HCT116 (cell line): ENCODE results near the gene GABRR3. TPM values are rescaled to one million over a fixed set of nuclear protein-coding genes. Genes with fewer than 3 reads are reported as not detected.

ENCODE experiments used
- ATAC-seq: fragments of 200-7000 bp; cut with Tn5 transposase; 2 replicates; pipeline ENCODE4 v1.9.1; 2020; ENCODE audit warnings: mild to moderate bottlenecking, moderate library complexity
- BruUV-seq: library from RNA; stranded (reverse); fragments of 400-500 nt; replicated peaks from 2 replicates; lab custom pipeline; 2021; lab: Mats Ljungman, UMichigan
- CTCF ChIA-PET: fragments of 300-600 bp; sonication (Branson Sonifier 250); formaldehyde crosslinking; loops from one replicate; lab custom pipeline; 2021; ENCODE audit warnings: antibody characterized with exemption; lab: Charles Lee
- POLR2A ChIA-PET: fragments of 300-600, 350-600 bp; sonication (Branson Sonifier 250); formaldehyde crosslinking; loops from one replicate; lab custom pipeline; 2021; ENCODE audit warnings: antibody characterized with exemption; lab: Charles Lee
- RAD21 ChIA-PET, 2 experiments: fragments of 300-600 bp; sonication (Branson Sonifier 250); formaldehyde crosslinking; loops; one replicate each; lab custom pipeline; 2023; ENCODE audit warnings: low total read pairs in 2 of 2; ENCODE audit not compliant: uncharacterized antibody in 2 of 2, unreplicated experiment in 2 of 2, low non-redundant PET in 1 of 2; lab: Charles Lee
- DNase-seq: peaks from one replicate; pipeline ENCODE4 v3.0.0-alpha.2; 2010; ENCODE audit warnings: low read depth, low spot score
- H2AFZ ChIP-seq: fragments of 200-600 bp; shearing (Covaris generic), sonication (generic); 2 replicates; pipeline ENCODE4 v1.6.1; 2017; ENCODE audit warnings: low read depth, mixed run types, mixed read lengths, antibody characterized with exemption, low read length; ENCODE audit not compliant: poor library complexity, severe bottlenecking
- H3K27ac ChIP-seq: 2 replicates; pipeline ENCODE4 v1.5.1; 2012; ENCODE audit warnings: low read depth, low read length
- H3K27me3 ChIP-seq: fragments of 200-600 bp; sonication (generic); 2 replicates; pipeline ENCODE4 v1.6.1; 2016; ENCODE audit warnings: mixed run types, low read length, mixed read lengths; ENCODE audit not compliant: insufficient read depth
- H3K36me3 ChIP-seq, 2 experiments: fragments of 200-500 bp in 1 of 2; fragments of 200-600 bp in 1 of 2; sonication (Bioruptor generic) in 1 of 2; sonication (generic) in 1 of 2; 2 replicates each; pipeline versions ENCODE4 v1.5.1 to v1.6.1; 2014 to 2016; ENCODE audit warnings: low read length in 2 of 2, inconsistent platforms in 1 of 2, mixed read lengths in 1 of 2, mixed run types in 1 of 2; ENCODE audit not compliant: insufficient read depth in 2 of 2, control insufficient read depth in 1 of 2
- H3K4me1 ChIP-seq, 2 experiments: fragments of 200-600 bp in 1 of 2; sonication (generic) in 1 of 2; 2 replicates each; pipeline versions ENCODE4 v1.5.1 to v1.6.1; 2012 to 2017; ENCODE audit warnings: low read length in 2 of 2, inconsistent platforms in 1 of 2, mild to moderate bottlenecking in 1 of 2, mixed read lengths in 1 of 2, mixed run types in 1 of 2, moderate library complexity in 1 of 2; ENCODE audit not compliant: insufficient read depth in 2 of 2, control insufficient read depth in 1 of 2
- H3K4me2 ChIP-seq: fragments of 200-600 bp; sonication (generic); 2 replicates; pipeline ENCODE4 v1.6.1; 2017; ENCODE audit warnings: mixed run types, low read length, mixed read lengths
- H3K4me3 ChIP-seq, 2 experiments: fragments of 200-600 bp in 1 of 2; sonication (generic) in 1 of 2; replicated peaks in 1 of 2; 2 replicates each; pipeline ENCODE4 v1.5.1; 2011 to 2016; ENCODE audit warnings: low read length in 2 of 2, control low read depth in 1 of 2, low read depth in 1 of 2, mild to moderate bottlenecking in 1 of 2, mixed read lengths in 1 of 2, mixed run types in 1 of 2
- H3K79me2 ChIP-seq: fragments of 200-600 bp; sonication (generic); 2 replicates; pipeline ENCODE4 v1.6.1; 2017; ENCODE audit warnings: mild to moderate bottlenecking, mixed run types, low read length, moderate library complexity, mixed read lengths; ENCODE audit not compliant: insufficient read depth
- H3K9ac ChIP-seq: fragments of 200-600 bp; sonication (generic); 2 replicates; pipeline ENCODE4 v1.6.1; 2016; ENCODE audit warnings: low read length, mixed read lengths
- H3K9me2 ChIP-seq: fragments of 200-600 bp; sonication (generic), shearing (Covaris generic); 2 replicates; pipeline ENCODE4 v1.6.1; 2017; ENCODE audit warnings: mixed run types, mild to moderate bottlenecking, moderate library complexity; ENCODE audit not compliant: insufficient read depth
- H3K9me3 ChIP-seq, 2 experiments: fragments of 200-500 bp in 1 of 2; fragments of 200-600 bp in 1 of 2; sonication (Bioruptor generic) in 1 of 2; sonication (generic) in 1 of 2; 2 replicates each; pipeline ENCODE4 v1.6.1; 2014 to 2017; ENCODE audit warnings: low read length in 2 of 2, mixed read lengths in 2 of 2, inconsistent platforms in 1 of 2, low read depth in 1 of 2, mild to moderate bottlenecking in 1 of 2, mixed run types in 1 of 2, moderate library complexity in 1 of 2; ENCODE audit not compliant: control insufficient read depth in 1 of 2, insufficient read depth in 1 of 2
- H4K20me1 ChIP-seq: fragments of 200-600 bp; sonication (generic), shearing (Covaris generic); 2 replicates; pipeline ENCODE4 v1.6.1; 2017; ENCODE audit warnings: mixed run types, mild to moderate bottlenecking, moderate library complexity; ENCODE audit not compliant: insufficient read depth
- CEBPB ChIP-seq: IDR thresholded peaks from 2 replicates; pipeline ENCODE4 v1.6.1; 2012; ENCODE audit warnings: low read depth
- ELF1 ChIP-seq: IDR thresholded peaks from 2 replicates; pipeline ENCODE4 v1.6.1; 2012; ENCODE audit warnings: low read depth, borderline replicate concordance
- EZH2 ChIP-seq: fragments of 200-600 bp; sonication (generic); IDR thresholded peaks from 2 replicates; pipeline ENCODE4 v1.6.1; 2017; ENCODE audit warnings: antibody characterized with exemption, mixed run types
- EZH2phosphoT487 ChIP-seq: fragments of 200-600 bp; IDR thresholded peaks from 2 replicates; pipeline ENCODE4 v1.6.1; 2018; ENCODE audit warnings: antibody characterized with exemption, borderline replicate concordance
- FOSL1 ChIP-seq: IDR thresholded peaks from 2 replicates; pipeline ENCODE4 v1.6.1; 2012; ENCODE audit warnings: low read depth
- MAX ChIP-seq: IDR thresholded peaks from 2 replicates; pipeline ENCODE4 v1.6.1; 2012
- POLR2AphosphoS5 ChIP-seq: IDR thresholded peaks from 2 replicates; pipeline ENCODE4 v1.6.1; 2011; ENCODE audit warnings: mild to moderate bottlenecking, low read depth, low read length, moderate library complexity
- SRF ChIP-seq: IDR thresholded peaks from 2 replicates; pipeline ENCODE4 v1.6.1; 2012; ENCODE audit warnings: low read depth
- TCF7L2 ChIP-seq: IDR thresholded peaks from 2 replicates; pipeline ENCODE4 v1.7.0; 2011; ENCODE audit warnings: borderline replicate concordance, inconsistent platforms; ENCODE audit not compliant: insufficient read depth, insufficient read length; ENCODE audit errors: extremely low read depth
- YY1 ChIP-seq: IDR thresholded peaks from 2 replicates; pipeline ENCODE4 v1.6.1; 2011; ENCODE audit warnings: low read length, low read depth, moderate library complexity, mild to moderate bottlenecking; ENCODE audit not compliant: insufficient replicate concordance; ENCODE audit errors: extremely low read depth
- ZFX ChIP-seq: fragments of 450-650 bp; IDR thresholded peaks from 2 replicates; pipeline ENCODE4 v1.6.1; 2017
- intact Hi-C: fragments of 100-400 bp; cut with micrococcal nuclease; formaldehyde crosslinking; loops from 2 replicates; pipeline ENCODE4 v1.10.0; 2022
- total RNA-seq: library from RNA; stranded (reverse); gene quantifications from one replicate; pipeline ENCODE4 v1.2.1, GENCODE V29; 2021; ENCODE audit not compliant: unreplicated experiment
- TF ChIP-seq, protein P1 (sequence below): IDR thresholded peaks from 2 replicates; pipeline ENCODE4 v1.6.1; 2012; ENCODE audit warnings: low read depth

GABRR3 gene
- total RNA-seq, 1 experiment from 2014 or later: not detected

DNA sequence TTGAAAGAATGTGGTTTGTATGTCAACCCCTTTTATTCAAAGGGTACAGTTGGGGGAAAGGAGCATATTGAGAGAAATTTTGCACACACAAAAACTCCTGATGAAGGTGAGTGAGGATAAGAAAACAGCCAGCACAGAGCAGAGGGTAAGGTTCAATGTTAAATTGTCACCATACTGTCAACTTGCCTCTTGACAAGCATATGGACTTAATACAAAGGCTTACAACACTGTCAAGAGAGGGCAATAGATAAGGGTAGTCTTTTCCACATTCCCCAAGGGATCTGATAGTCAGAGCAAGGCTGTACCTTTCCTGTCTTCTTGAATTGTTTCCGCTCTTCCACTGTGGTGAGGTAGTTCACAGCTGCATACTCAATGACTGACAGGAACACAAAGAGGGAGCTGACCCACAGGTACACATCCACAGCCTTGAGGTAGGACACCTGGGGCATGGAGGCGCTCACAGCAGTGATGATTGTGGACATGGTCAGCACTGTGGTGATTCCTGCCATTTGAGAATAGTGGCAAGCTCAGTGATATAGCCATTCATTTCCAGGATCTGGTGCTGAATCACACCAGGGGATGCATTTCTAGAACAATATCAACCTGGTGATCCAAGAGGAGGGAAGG is 42.5 kb downstream of the GABRR3 start:
- ChIA-PET POLR2A (no interaction called here), CTCF (no interaction called here)
- intact Hi-C loops: no loop called here

More for the DNA sequence above, 42.5 kb downstream of the GABRR3 start:
- Histone ChIP-seq H3K79me2 (no peaks in the 10 kb centered on the region), H3K9me3 (no peaks in the 10 kb centered on the region), H3K4me3 (no peak overlapping the region), H3K27ac (no peak overlapping the region), H3K4me2 (no peak overlapping the region), H3K27me3 (no peaks in the 10 kb centered on the region), H4K20me1 (no peaks in the 10 kb centered on the region), H3K9me2 (no peaks in the 10 kb centered on the region), H3K9ac (no peak overlapping the region), H3K36me3 (no peaks in the 10 kb centered on the region), H2AFZ (no peak overlapping the region), H3K4me1 (no peaks in the 10 kb centered on the region)
- TF ChIP-seq YY1 (no peak), TCF7L2 (no peak), POLR2AphosphoS5 (no peak), EZH2phosphoT487 (no peak), ELF1 (no peak), MAX (no peak), SRF (no peak), ZFX (no peak), EZH2 (no peak), FOSL1 (no peak), CEBPB (no peak)
- TF ChIP-seq, protein P1, sequence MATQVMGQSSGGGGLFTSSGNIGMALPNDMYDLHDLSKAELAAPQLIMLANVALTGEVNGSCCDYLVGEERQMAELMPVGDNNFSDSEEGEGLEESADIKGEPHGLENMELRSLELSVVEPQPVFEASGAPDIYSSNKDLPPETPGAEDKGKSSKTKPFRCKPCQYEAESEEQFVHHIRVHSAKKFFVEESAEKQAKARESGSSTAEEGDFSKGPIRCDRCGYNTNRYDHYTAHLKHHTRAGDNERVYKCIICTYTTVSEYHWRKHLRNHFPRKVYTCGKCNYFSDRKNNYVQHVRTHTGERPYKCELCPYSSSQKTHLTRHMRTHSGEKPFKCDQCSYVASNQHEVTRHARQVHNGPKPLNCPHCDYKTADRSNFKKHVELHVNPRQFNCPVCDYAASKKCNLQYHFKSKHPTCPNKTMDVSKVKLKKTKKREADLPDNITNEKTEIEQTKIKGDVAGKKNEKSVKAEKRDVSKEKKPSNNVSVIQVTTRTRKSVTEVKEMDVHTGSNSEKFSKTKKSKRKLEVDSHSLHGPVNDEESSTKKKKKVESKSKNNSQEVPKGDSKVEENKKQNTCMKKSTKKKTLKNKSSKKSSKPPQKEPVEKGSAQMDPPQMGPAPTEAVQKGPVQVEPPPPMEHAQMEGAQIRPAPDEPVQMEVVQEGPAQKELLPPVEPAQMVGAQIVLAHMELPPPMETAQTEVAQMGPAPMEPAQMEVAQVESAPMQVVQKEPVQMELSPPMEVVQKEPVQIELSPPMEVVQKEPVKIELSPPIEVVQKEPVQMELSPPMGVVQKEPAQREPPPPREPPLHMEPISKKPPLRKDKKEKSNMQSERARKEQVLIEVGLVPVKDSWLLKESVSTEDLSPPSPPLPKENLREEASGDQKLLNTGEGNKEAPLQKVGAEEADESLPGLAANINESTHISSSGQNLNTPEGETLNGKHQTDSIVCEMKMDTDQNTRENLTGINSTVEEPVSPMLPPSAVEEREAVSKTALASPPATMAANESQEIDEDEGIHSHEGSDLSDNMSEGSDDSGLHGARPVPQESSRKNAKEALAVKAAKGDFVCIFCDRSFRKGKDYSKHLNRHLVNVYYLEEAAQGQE: no peak
- RAD21 ChIA-PET: no interaction called here
- BruUV-seq: no TSS peak
- no peak for ATAC-seq
- DNase-seq: no peak
